Right ventricle myocardium superior (tissue), 1 donor: Measurements from ENCODE around the gene PHTF2. TPM values are rescaled to one million over a fixed set of nuclear protein-coding genes. Genes with fewer than 3 reads are reported as not detected.

Source experiments
- ATAC-seq: fragments of 200-7000 bp; cut with Tn5 transposase; one replicate; pipeline ENCODE4 v1.9.1; 2020; ENCODE audit warnings: mild to moderate bottlenecking; ENCODE audit not compliant: poor library complexity
- DNase-seq: peaks from one replicate; pipeline ENCODE4 v3.0.0-alpha.2; 2020
- intact Hi-C: fragments of 100-400 bp; cut with DNase I; formaldehyde crosslinking; loops from one replicate; pipeline ENCODE4 v1.11.2; 2022
- total RNA-seq: library from RNA; stranded (reverse); fragmentation: NEBNext Ultra II Directional; extraction: Animal tissue kit (Norgen Biotek cat#: 25700); gene quantifications from one replicate; pipeline ENCODE4 v1.2.1, GENCODE V29; 2021
- donor health status: DM: no; HTN: yes; CAD: no; lungs with severe emphysema.

Gene PHTF2
- total RNA-seq, 1 donor from 2014 or later = 17.6 TPM

- intact Hi-C loops = no loop called here
Measured at GRCh38 chr7:77903597-77903996, 105.0 kb downstream of the PHTF2 start.

GRCh38 chr7:77904252-77904651 lies 105.7 kb downstream of the PHTF2 start:
- ATAC-seq (no peak), DNase-seq (no peak)
- intact Hi-C loops = no loop called here

More at GRCh38 chr7:77903597-77903996, 105.0 kb downstream of the PHTF2 start:
- ATAC-seq (peak; percentile 45), DNase-seq (no peak)

- ATAC-seq = no peak
- intact Hi-C loops = no loop called here
- DNase-seq = no peak
Measured at GRCh38 chr7:77907281-77907680, 108.7 kb downstream of the PHTF2 start.

- intact Hi-C loops = no loop called here
- no peak for DNase-seq
- no peak for ATAC-seq
Measured at GRCh38 chr7:77908664-77909063, 110.1 kb downstream of the PHTF2 start.

GRCh38 chr7:77910124-77910523 lies 111.6 kb downstream of the PHTF2 start:
- DNase-seq = no peak
- no peak for ATAC-seq
- intact Hi-C loops = loop anchor here (10.0 kb wide), 1 partner anchor 245 kb away; no protein-coding TSS in a partner anchor

- ATAC-seq (no peak), DNase-seq (no peak)
- intact Hi-C loops = loop anchor here (10.0 kb wide), 1 partner anchor 247 kb away; no protein-coding TSS in a partner anchor
Measured at GRCh38 chr7:77912293-77912692, 113.7 kb downstream of the PHTF2 start.

GRCh38 chr7:77913977-77914607 lies 115.5 kb downstream of the PHTF2 start:
- intact Hi-C loops = loop anchor here (10.0 kb wide), 1 partner anchor 249 kb away; no protein-coding TSS in a partner anchor
- no peak for ATAC-seq
- DNase-seq = no peak

GRCh38 chr7:77917500-77918262 lies 119.1 kb downstream of the PHTF2 start:
- intact Hi-C loops = loop anchor here (10.0 kb wide), 1 partner anchor 253 kb away; no protein-coding TSS in a partner anchor
- ATAC-seq = no peak

GRCh38 chr7:77918676-77919075 lies 120.1 kb downstream of the PHTF2 start:
- intact Hi-C loops = loop anchor here (10.0 kb wide), 1 partner anchor 254 kb away; no protein-coding TSS in a partner anchor
- no peak for DNase-seq
- ATAC-seq = no peak

More at GRCh38 chr7:77917500-77918262, 119.1 kb downstream of the PHTF2 start:
- no peak for DNase-seq

GRCh38 chr7:77923419-77923818 lies 124.8 kb downstream of the PHTF2 start:
- DNase-seq (no peak), ATAC-seq (peak; percentile 56)
- intact Hi-C loops = no loop called here

- intact Hi-C loops = no loop called here
- no peak for ATAC-seq
- DNase-seq = no peak
Measured at GRCh38 chr7:77930496-77930895, 131.9 kb downstream of the PHTF2 start.

GRCh38 chr7:77931841-77932240 lies 133.3 kb downstream of the PHTF2 start:
- DNase-seq (no peak), ATAC-seq (no peak)
- intact Hi-C loops = no loop called here

GRCh38 chr7:77933394-77933793 lies 134.8 kb downstream of the PHTF2 start:
- ATAC-seq = no peak
- intact Hi-C loops = no loop called here
- DNase-seq = no peak

GRCh38 chr7:77935652-77936348 lies 137.2 kb downstream of the PHTF2 start:
- DNase-seq (no peak), ATAC-seq (no peak)
- intact Hi-C loops = no loop called here

GRCh38 chr7:77940647-77941046 lies 142.1 kb downstream of the PHTF2 start:
- intact Hi-C loops = no loop called here
- DNase-seq (no peak), ATAC-seq (no peak)

- intact Hi-C loops = no loop called here
- no peak for ATAC-seq
Measured at GRCh38 chr7:77942431-77942830, 143.9 kb downstream of the PHTF2 start.

GRCh38 chr7:77944183-77945182 lies 145.9 kb downstream of the PHTF2 start:
- intact Hi-C loops = no loop called here
- DNase-seq (no peak), ATAC-seq (no peak)

More at GRCh38 chr7:77942431-77942830, 143.9 kb downstream of the PHTF2 start:
- no peak for DNase-seq

GRCh38 chr7:77950548-77950947 lies 152.0 kb downstream of the PHTF2 start:
- DNase-seq (no peak), ATAC-seq (no peak)
- intact Hi-C loops = no loop called here
